HG02623 (cell line): ENCODE data around the gene SUPT4H1.
"Not testable (repeated sequence)": the region's sequence is repeated elsewhere in the genome, so short reads cannot be mapped to it uniquely, and the experiment has no call there.

Experiments used
- ATAC-seq: cut with Tn5 transposase; IDR thresholded peaks from one replicate; pipeline ENCODE4 v1.9.1; 2021; ENCODE audit warnings: moderate library complexity; ENCODE audit not compliant: unreplicated experiment

The SUPT4H1 gene

GRCh38 chr17:58341861-58342475, 10.0 kb downstream of the SUPT4H1 start:
- ATAC-seq, result no peak

- not testable (repeated sequence) for ATAC-seq
Observed at GRCh38 chr17:58341136-58341860, 10.7 kb downstream of the SUPT4H1 start.

GRCh38 chr17:58340405-58340876, 11.6 kb downstream of the SUPT4H1 start:
- no peak for ATAC-seq

- no peak for ATAC-seq
Observed at GRCh38 chr17:58339755-58340404, 12.1 kb downstream of the SUPT4H1 start.

- ATAC-seq, result peak; percentile 29
Observed at GRCh38 chr17:58338841-58339754, 12.9 kb downstream of the SUPT4H1 start.

GRCh38 chr17:58338454-58338840, 13.6 kb downstream of the SUPT4H1 start:
- ATAC-seq, result peak; percentile 1

- peak; percentile 59 for ATAC-seq
Observed at GRCh38 chr17:58337600-58338453, 14.2 kb downstream of the SUPT4H1 start.

- ATAC-seq, result no peak
Observed at GRCh38 chr17:58337210-58337599, 14.8 kb downstream of the SUPT4H1 start.

- no peak for ATAC-seq
Observed at GRCh38 chr17:58336456-58337209, 15.4 kb downstream of the SUPT4H1 start.

- ATAC-seq, result no peak
Observed at GRCh38 chr17:58335779-58336455, 16.1 kb downstream of the SUPT4H1 start.

- no peak for ATAC-seq
Observed at GRCh38 chr17:58335061-58335731, 16.8 kb downstream of the SUPT4H1 start.

GRCh38 chr17:58334661-58335060, 17.3 kb downstream of the SUPT4H1 start:
- ATAC-seq, result no peak

- no peak for ATAC-seq
Observed at GRCh38 chr17:58334256-58334655, 17.7 kb downstream of the SUPT4H1 start.

GRCh38 chr17:58333736-58334207, 18.2 kb downstream of the SUPT4H1 start:
- ATAC-seq, result no peak

GRCh38 chr17:58332778-58333735, 18.9 kb downstream of the SUPT4H1 start:
- no peak for ATAC-seq

GRCh38 chr17:58331815-58332777, 19.9 kb downstream of the SUPT4H1 start:
- peak; percentile 21 for ATAC-seq
